ENCODE results near the gene COPS4. TPM values are rescaled to one million over a fixed set of nuclear protein-coding genes. Genes with fewer than 3 reads are reported as not detected.

COPS4 gene
- total and polyA plus RNA-seq, 2 of the 8 experiments (the other 6 are each of a cell fraction or from before 2014, with no cell fraction given): 14.9 to 28.3 TPM

DNA sequence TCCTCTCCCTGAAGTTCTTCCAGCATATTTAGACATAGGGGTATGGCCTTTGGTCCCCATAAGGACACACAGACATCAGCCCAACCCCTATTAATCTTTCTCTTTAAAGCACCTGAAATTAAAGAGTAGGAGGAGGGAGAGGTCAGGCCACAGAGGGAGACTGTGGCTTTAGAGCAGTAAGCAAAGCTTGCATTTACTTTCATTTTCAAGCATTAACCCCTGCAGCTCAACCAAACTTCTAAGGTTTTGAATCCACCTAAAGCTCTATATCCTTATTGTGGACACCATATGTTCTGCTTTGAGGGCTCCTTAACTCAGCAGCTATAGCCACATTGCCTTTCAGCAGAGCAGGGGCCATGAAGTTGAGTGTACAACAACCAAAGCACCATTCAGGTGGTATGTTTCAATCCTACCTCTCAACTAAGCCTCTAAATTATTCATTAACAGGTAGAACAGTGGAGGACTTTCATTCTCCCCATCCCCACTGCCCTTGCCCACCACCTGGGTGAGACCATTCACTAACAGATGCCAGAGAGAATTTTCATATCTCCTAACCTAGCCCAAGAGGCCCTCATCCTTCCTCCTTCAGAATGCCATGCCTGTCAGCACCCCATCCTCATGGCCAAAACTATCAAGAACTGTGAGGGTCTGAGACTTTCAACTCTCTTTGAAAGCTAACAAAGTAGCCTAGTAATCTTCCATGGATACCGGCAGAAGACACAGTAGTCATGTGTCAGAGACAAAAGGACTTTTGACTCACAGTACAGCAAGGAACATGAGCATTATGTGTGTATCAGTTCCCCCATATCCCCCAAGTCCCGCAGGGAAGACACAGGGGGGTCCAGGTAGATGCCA is 45.2 kb upstream of the COPS4 start:
- Histone ChIP-seq H3K79me2 (ENCODE audit: control insufficient read depth in 1 of 2, insufficient read depth in 2 of 2, low read length in 2 of 2) (no peaks in the 10 kb centered on the region), H3K4me2 (ENCODE audit: insufficient read depth in 1 of 2, low read depth in 2 of 2, low read length in 2 of 2) (no peak overlapping the region), H3K4me1 (replicated peaks in 1 of 4; ENCODE audit: control insufficient read depth in 3 of 4, insufficient read depth in 4 of 4, low read length in 3 of 4) (no peaks in the 10 kb centered on the region), H3K4me3 (ENCODE audit: extremely low read depth in 1 of 4, insufficient read depth in 2 of 4, low read depth in 3 of 4, low read length in 4 of 4) (no peak overlapping the region), H2AK5ac (ENCODE audit: low read depth, low read length) (no peak overlapping the region), H2BK5ac (ENCODE audit: low read depth, low read length) (no peak overlapping the region), H3K18ac (ENCODE audit: extremely low read depth, low read length) (no peak overlapping the region), H3K27ac (ENCODE audit: low read depth, low read length) (no peak overlapping the region), H3K79me1 (ENCODE audit: low read depth, low read length) (peaks cover 2% of the 10 kb centered on the region; the same call in 1 of the 2 replicates), H4K91ac (replicated peaks; ENCODE audit: insufficient read length, low read length) (no peak overlapping the region), H3K4ac (replicated peaks; ENCODE audit: insufficient read length, low read depth, low read length) (no peak overlapping the region), H3K36me3 (ENCODE audit: control insufficient read depth in 2 of 4, insufficient read depth in 4 of 4, low read length in 3 of 4) (no peaks in the 10 kb centered on the region), H3K14ac (ENCODE audit: insufficient read length) (no peak overlapping the region), H3K9me3 (ENCODE audit: insufficient read depth in 2 of 2, low read depth in 1 of 2, low read length in 1 of 2) (no peaks in the 10 kb centered on the region), H4K8ac (ENCODE audit: extremely low read depth, insufficient read depth, low read length) (no peak overlapping the region), H3K23me2 (ENCODE audit: low read depth, low read length) (no peaks in the 10 kb centered on the region), H4K5ac (ENCODE audit: insufficient read length, low read depth, low read length) (no peak overlapping the region), H4K20me1 (replicated peaks in 1 of 2; ENCODE audit: control insufficient read depth in 1 of 2, insufficient read depth in 2 of 2, low read length in 2 of 2) (no peaks in the 10 kb centered on the region), H3K56ac (replicated peaks; ENCODE audit: insufficient read length, low read depth, low read length) (no peak overlapping the region), H2BK120ac (replicated peaks; ENCODE audit: low read depth, low read length) (no peak overlapping the region), H3K23ac (ENCODE audit: insufficient read length) (no peak overlapping the region), H2AFZ (ENCODE audit: low read length) (no peak overlapping the region), H3K9ac (replicated peaks in 1 of 4; ENCODE audit: extremely low read depth in 1 of 4, low read depth in 3 of 4, low read length in 3 of 4) (no peak overlapping the region), H3K27me3 (replicated peaks in 1 of 4; ENCODE audit: control insufficient read depth in 3 of 4, extremely low read depth in 1 of 4, insufficient read depth in 3 of 4, low read length in 3 of 4) (no peaks in the 10 kb centered on the region), H2BK20ac (ENCODE audit: low read length) (no peak overlapping the region), H2BK12ac (ENCODE audit: low read depth, low read length) (no peak overlapping the region), H2BK15ac (ENCODE audit: low read length) (no peak overlapping the region)
- ChIA-PET CTCF (ENCODE audit: partially characterized antibody) (interaction anchor here (0.6 kb wide), 1 partner anchor 458 kb away, joined by 4 read pairs; no protein-coding TSS in a partner anchor), POLR2A (ENCODE audit: partially characterized antibody) (no interaction called here)
- 92% methylated on average over 2 of the region's 2 CpGs; no CpG with 5 or more reads in 1 of the 2 experiments for WGBS, 2 experiments (ENCODE audit: extremely low coverage in 1 of 2, insufficient coverage in 1 of 2, insufficient read length in 1 of 2, insufficient replicate concordance in 2 of 2, low coverage in 1 of 2, low lambda C conversion rate in 2 of 2, missing lambda C conversion rate in 1 of 2)
- FAIRE-seq (no peak), DNase-seq (ENCODE audit: low read depth in 1 of 2, low spot score in 2 of 2) (no peak)
- TF ChIP-seq RNF2 (IDR thresholded peaks at IDR 0.05; ENCODE audit: borderline replicate concordance, low read depth, low read length, missing control alignments, poor library complexity, severe bottlenecking) (no peak), SP1 (IDR thresholded peaks at IDR 0.05; ENCODE audit: low read depth, low read length) (no peak)
